Heart right ventricle (tissue), 16 donors: Measurements from ENCODE around the gene DGKA. TPM values are rescaled to one million over a fixed set of nuclear protein-coding genes. Genes with fewer than 3 reads are reported as not detected.

Experiments used
- ATAC-seq, 8 donors: fragments of 200-7000 bp; cut with Tn5 transposase; one replicate each; pipeline ENCODE4 v1.9.1; 2020; ENCODE audit warnings: mild to moderate bottlenecking in 8 of 8, moderate library complexity in 8 of 8, moderate number of reproducible peaks in 1 of 8
- DNase-seq, 2 donors: peaks; one replicate each; pipeline ENCODE4 v3.0.0-alpha.2; 2020
- H3K27ac ChIP-seq, 10 donors: fragments of 200-600 bp; sonication (generic) in 2 of 10; one replicate each; pipeline versions ENCODE4 v1.5.0 to v1.8.0; 2020 to 2022; ENCODE audit warnings: mild to moderate bottlenecking in 3 of 10
- H3K27me3 ChIP-seq, 7 donors: fragments of 200-600 bp; one replicate each; pipeline ENCODE4 v1.8.0; 2021 to 2022; ENCODE audit warnings: mild to moderate bottlenecking in 2 of 7
- H3K36me3 ChIP-seq, 9 donors: fragments of 200-600 bp; sonication (generic) in 1 of 9; one replicate each; pipeline versions ENCODE4 v1.5.0 to v1.8.0; 2020 to 2022; ENCODE audit warnings: mild to moderate bottlenecking in 2 of 9
- H3K4me1 ChIP-seq, 9 donors: fragments of 200-600 bp; sonication (generic) in 1 of 9; one replicate each; pipeline versions ENCODE4 v1.5.0 to v1.8.0; 2020 to 2022; ENCODE audit warnings: mild to moderate bottlenecking in 4 of 9
- H3K4me3 ChIP-seq, 10 donors: fragments of 200-600 bp; sonication (generic) in 2 of 10; one replicate each; pipeline versions ENCODE4 v1.5.0 to v1.8.0; 2020 to 2022; ENCODE audit warnings: mild to moderate bottlenecking in 7 of 10, moderate library complexity in 2 of 10
- H3K9me3 ChIP-seq, 11 donors: fragments of 200-600 bp in 10 of 11; sonication (generic) in 2 of 11; one replicate each; pipeline versions ENCODE4 v1.5.0 to v1.8.0; 2013 to 2022; ENCODE audit warnings: mild to moderate bottlenecking in 2 of 11, control low read depth in 1 of 11, moderate library complexity in 1 of 11
- CTCF ChIP-seq, 9 donors: fragments of 200-600 bp; sonication (generic) in 2 of 9; IDR thresholded peaks; one replicate each; pipeline versions ENCODE4 v1.5.0 to v1.8.0; 2021 to 2022; ENCODE audit warnings: antibody characterized with exemption in 9 of 9, mild to moderate bottlenecking in 5 of 9, moderate library complexity in 1 of 9
- WGBS, 2 donors: extraction: QIAGEN DNeasy Blood & Tissue Kit; methylation state at CpG; one replicate each; pipeline ENCODE4 v1.1.7; 2013; ENCODE audit warnings: inconsistent platforms in 1 of 2; 5-methylcytosine and 5-hydroxymethylcytosine counted together
- intact Hi-C, 10 donors: fragments of 100-400 bp; cut with DNase I; formaldehyde crosslinking; loops; one replicate each; pipeline versions ENCODE4 v1.11.1 to v1.14.2; 2022
- polyA plus RNA-seq, 2 donors: library from polyadenylated mRNA; stranded (reverse); fragments of 200-250 nt; gene quantifications; one replicate each; pipeline ENCODE4 v1.2.3, GENCODE V29; 2013
- total RNA-seq, 10 donors: library from RNA; stranded (reverse); fragmentation: NEBNext Ultra II Directional in 3 of 10; extraction: Animal tissue kit (Norgen Biotek cat#: 25700) in 3 of 10; gene quantifications; one replicate each; pipeline versions ENCODE4 v1.2.1 to v1.2.4, GENCODE V29; 2021 to 2023
- donor health status: Arrhythmogenic right ventricular cardiomyopathy.
- donor health status: ischemic (EF 13 %, LVEDD 7.1; RV severe dilation, severe dysfunction).
- donor health status: healthy with polysubstance abuse.
- donor health status: DM: no; HTN: yes; CAD: no.
- donor health status: DM: no; HTN: no; CAD: no.
- donor health status: ischemic (EF 25% LVEDD 6.9; RV normal size, moderate dysfunction).
- donor health status: ischemic (EF 25% LVEDD 5.7; RV mildly dilated, moderate dysfunction).
- donor health status: healthy.
- donor health status: DM: yes; HTN: yes; CAD: no.
- donor health status: Ischemic cardiomyopathy.
- donor health status: ischemic (EF 35%, LVEDD 5.7; RV mildly dilated, moderate dysfunction).
- donor health status: nonischemic (EF 11% LVEDD 7.7; RV severe dilation, severe dysfunction).
- donor health status: DM: yes; HTN: yes; CAD: no.
- donor health status: PGD.
- donor health status: ischemic (EF 29% LVEDD 5.4; RV normal size, mild dysfunction).
- donor health status: nonischemic (EF 23%, LVEDD 6.1; RV moderate dilation, normal function).

Gene DGKA
- total and polyA plus RNA-seq, 12 donors: 4.6 to 17.3 (median 7.3) TPM

- no peak overlapping the region for H3K4me3 ChIP-seq
- DNase-seq (no peak), ATAC-seq (no peak)
- H3K27me3 ChIP-seq: no peaks in the 10 kb centered on the region
- TF ChIP-seq CTCF (IDR thresholded peaks at IDR 0.05): no peak
- H3K4me1 ChIP-seq: peaks cover 0 to 56% (median 16%) of the 10 kb centered on the region in 9 donors
- H3K36me3 ChIP-seq: peaks cover 0 to 24% (median 0%) of the 10 kb centered on the region in 9 donors
- no peaks in the 10 kb centered on the region for H3K9me3 ChIP-seq
- intact Hi-C loops: loop anchor here in 5 of 10 donors (2.0 to 10.0 kb wide), 7 partner anchors 99 to 199 kb away; partner anchors contain the start of genes DNAJC14 (in 1 of the 5), GDF11 (in 1 of the 5), ORMDL2 (in 1 of the 5) and RPS26 (in 1 of the 5)
- 97 to 98% methylated on average over 1 of the region's 1 CpG for WGBS, 2 donors
- no peak overlapping the region for H3K27ac ChIP-seq
Measured at GRCh38 chr12:55933799-55934742, 3.1 kb downstream of the DGKA start.

- TF ChIP-seq CTCF (IDR thresholded peaks at IDR 0.05): no peak
- Histone ChIP-seq H3K27me3 (no peaks in the 10 kb centered on the region), H3K4me3 (no peak overlapping the region), H3K27ac (peak overlapping the region in 2 of 10 donors; percentile 31 to 64), H3K4me1 (peaks cover 0 to 49% (median 16%) of the 10 kb centered on the region in 9 donors), H3K36me3 (peaks cover 0 to 27% (median 0%) of the 10 kb centered on the region in 9 donors), H3K9me3 (no peaks in the 10 kb centered on the region)
- intact Hi-C loops: loop anchor here in 6 of 10 donors (5.0 to 10.0 kb wide), 7 partner anchors 100 to 200 kb away; partner anchors contain the start of genes DNAJC14 (in 1 of the 6), GDF11 (in 1 of the 6), ORMDL2 (in 1 of the 6) and RPS26 (in 1 of the 6)
- 95 to 98% methylated on average over 1 of the region's 1 CpG for WGBS, 2 donors
- DNase-seq: no peak
- no peak for ATAC-seq
Measured at GRCh38 chr12:55934773-55935172, 3.8 kb downstream of the DGKA start.

- Histone ChIP-seq H3K27ac (peak overlapping the region in 8 of 10 donors; percentile 29 to 77 (median 60)), H3K36me3 (peaks cover 0 to 34% (median 0%) of the 10 kb centered on the region in 9 donors), H3K27me3 (no peaks in the 10 kb centered on the region), H3K9me3 (no peaks in the 10 kb centered on the region), H3K4me1 (peaks cover 6 to 49% (median 18%) of the 10 kb centered on the region in 9 donors), H3K4me3 (peak overlapping the region in 9 of 10 donors; percentile 6 to 45 (median 36))
- peak; percentile 50 to 56 for DNase-seq
- WGBS, 2 donors: 36 to 40% methylated on average over 26 of the region's 26 CpGs
- peak in 5 of 8 donors; percentile 17 to 34 (median 26) for ATAC-seq
- intact Hi-C loops: loop anchor here in 5 of 10 donors (5.0 to 10.0 kb wide), 6 partner anchors 101 to 201 kb away; partner anchors contain the start of genes DNAJC14 (in 1 of the 5), GDF11 (in 1 of the 5) and RPS26 (in 1 of the 5)
- peak in 2 of 9 donors; percentile 18 to 30 for TF ChIP-seq CTCF (IDR thresholded peaks at IDR 0.05)
Measured at GRCh38 chr12:55935738-55936151, 4.8 kb downstream of the DGKA start.

- H3K9me3 ChIP-seq: no peaks in the 10 kb centered on the region
- WGBS, 2 donors: 94 to 95% methylated on average over 2 of the region's 2 CpGs
- intact Hi-C loops: loop anchor here in 6 of 10 donors (2.0 to 10.0 kb wide), 7 partner anchors 103 to 203 kb away; partner anchors contain the start of genes DNAJC14 (in 1 of the 6), GDF11 (in 1 of the 6) and RPS26 (in 1 of the 6)
- peaks cover 0 to 56% (median 0%) of the 10 kb centered on the region in 9 donors for H3K36me3 ChIP-seq
- TF ChIP-seq CTCF (IDR thresholded peaks at IDR 0.05): no peak
- no peaks in the 10 kb centered on the region for H3K27me3 ChIP-seq
- DNase-seq (no peak), ATAC-seq (no peak)
- no peak overlapping the region for H3K27ac ChIP-seq
- no peak overlapping the region for H3K4me3 ChIP-seq
- H3K4me1 ChIP-seq: peaks cover 0 to 36% (median 6%) of the 10 kb centered on the region in 9 donors
Measured at GRCh38 chr12:55937981-55938380, 7.0 kb downstream of the DGKA start.
